Ovary (tissue), 3 donors: ENCODE measurements around the gene FGR.

ENCODE experiments used
- CTCF ChIP-seq, 3 donors: fragments of 450-650 bp in 2 of 3; fragments of 200-600 bp in 1 of 3; IDR thresholded peaks; one replicate each; pipeline versions ENCODE4 v1.5.1 to v1.8.0; 2016 to 2022; ENCODE audit warnings: antibody characterized with exemption in 3 of 3, mild to moderate bottlenecking in 1 of 3
- POLR2A ChIP-seq: fragments of 450-650 bp; IDR thresholded peaks from one replicate; pipeline ENCODE4 v1.6.1; 2017; ENCODE audit warnings: antibody characterized with exemption, mild to moderate bottlenecking, moderate library complexity
- donor health status: DM: no; HTN: no; CAD: no.

GRCh38 chr1:27583479-27583878 lies 51.5 kb downstream of the FGR start:
- TF ChIP-seq CTCF (IDR thresholded peaks at IDR 0.05) (no peak), POLR2A (no peak)
